Right cardiac atrium (tissue), 5 donors: Measurements from ENCODE around the gene SNX7. TPM values are rescaled to one million over a fixed set of nuclear protein-coding genes. Genes with fewer than 3 reads are reported as not detected.

Source experiments
- ATAC-seq, 2 donors: fragments of 200-7000 bp; cut with Tn5 transposase; one replicate each; pipeline versions ENCODE4 v1.8.0 to v1.9.1; 2020; ENCODE audit warnings: moderate library complexity in 2 of 2, mild to moderate bottlenecking in 1 of 2
- DNase-seq, 3 donors: peaks; one replicate each; pipeline ENCODE4 v3.0.0-alpha.2; 2020
- H3K27ac ChIP-seq: one replicate; pipeline ENCODE4 v1.5.1; 2013; ENCODE audit warnings: mild to moderate bottlenecking, low read length, control low read depth, moderate library complexity
- H3K27me3 ChIP-seq: one replicate; pipeline ENCODE4 v1.6.1; 2013; ENCODE audit not compliant: control insufficient read depth, insufficient read depth
- H3K4me1 ChIP-seq: one replicate; pipeline ENCODE4 v1.6.1; 2013; ENCODE audit warnings: low read length; ENCODE audit not compliant: control insufficient read depth, insufficient read depth
- H3K4me3 ChIP-seq: one replicate; pipeline ENCODE4 v1.5.1; 2013; ENCODE audit warnings: low read length, control low read depth
- H3K9me3 ChIP-seq: one replicate; pipeline ENCODE4 v1.6.1; 2013; ENCODE audit warnings: low read length; ENCODE audit not compliant: control insufficient read depth
- WGBS: extraction: QIAGEN DNeasy Blood & Tissue Kit; methylation state at CpG from one replicate; pipeline ENCODE4 v1.1.7; 2013; 5-methylcytosine and 5-hydroxymethylcytosine counted together
- intact Hi-C, 4 donors: fragments of 100-400 bp; cut with DNase I; formaldehyde crosslinking; loops; one replicate each; pipeline versions ENCODE4 v1.11.0 to v1.14.0; 2022 to 2023
- polyA plus RNA-seq: library from polyadenylated mRNA; stranded (reverse); fragments of 200-250 nt; gene quantifications from one replicate; pipeline ENCODE4 v1.2.3, GENCODE V29; 2013
- total RNA-seq, 4 donors: library from RNA; stranded (reverse); fragmentation: NEBNext Ultra II Directional; extraction: Animal tissue kit (Norgen Biotek cat#: 25700); gene quantifications; one replicate each; pipeline ENCODE4 v1.2.1, GENCODE V29; 2021
- donor health status: healthy with polysubstance abuse.
- donor health status: DM: no; HTN: yes; CAD: no.
- donor health status: DM: no; HTN: no; CAD: no.
- donor health status: DM: no; HTN: yes; CAD: no; lungs with severe emphysema.
- donor health status: DM: yes; HTN: yes; CAD: no.

The SNX7 gene
- total and polyA plus RNA-seq, 5 donors: 20.1 to 34.8 (median 24.1) TPM

GRCh38 chr1:98697781-98698180 is 36.3 kb downstream of the SNX7 start:
- H3K4me3 ChIP-seq: no peak overlapping the region
- DNase-seq: no peak
- intact Hi-C loops: no loop called here
- H3K27me3 ChIP-seq: no peaks in the 10 kb centered on the region
- WGBS: 97% methylated on average over 1 of the region's 1 CpG
- no peak overlapping the region for H3K27ac ChIP-seq
- ATAC-seq: no peak
- no peaks in the 10 kb centered on the region for H3K4me1 ChIP-seq
- no peaks in the 10 kb centered on the region for H3K9me3 ChIP-seq

GRCh38 chr1:98698625-98699024 is 37.1 kb downstream of the SNX7 start:
- intact Hi-C loops: no loop called here
- Histone ChIP-seq H3K27ac (no peak overlapping the region), H3K4me1 (no peaks in the 10 kb centered on the region), H3K9me3 (no peaks in the 10 kb centered on the region), H3K4me3 (no peak overlapping the region), H3K27me3 (no peaks in the 10 kb centered on the region)
- 88% methylated on average over 3 of the region's 3 CpGs for WGBS
- no peak for DNase-seq
- ATAC-seq: no peak

GRCh38 chr1:98700228-98700627 is 38.7 kb downstream of the SNX7 start:
- Histone ChIP-seq H3K27me3 (no peaks in the 10 kb centered on the region), H3K9me3 (no peaks in the 10 kb centered on the region), H3K4me3 (no peak overlapping the region), H3K27ac (no peak overlapping the region), H3K4me1 (no peaks in the 10 kb centered on the region)
- DNase-seq: no peak
- no peak for ATAC-seq
- intact Hi-C loops: no loop called here

GRCh38 chr1:98702976-98703375 is 41.5 kb downstream of the SNX7 start:
- intact Hi-C loops: no loop called here
- Histone ChIP-seq H3K27me3 (no peaks in the 10 kb centered on the region), H3K4me1 (no peaks in the 10 kb centered on the region), H3K27ac (no peak overlapping the region), H3K9me3 (no peaks in the 10 kb centered on the region), H3K4me3 (no peak overlapping the region)
- 90% methylated on average over 1 of the region's 1 CpG for WGBS
- no peak for DNase-seq
- no peak for ATAC-seq

- no peak overlapping the region for H3K4me3 ChIP-seq
- DNase-seq (no peak), ATAC-seq (no peak)
- WGBS: 81% methylated on average over 4 of the region's 4 CpGs
- intact Hi-C loops: no loop called here
- H3K4me1 ChIP-seq: no peaks in the 10 kb centered on the region
- no peaks in the 10 kb centered on the region for H3K27me3 ChIP-seq
- H3K9me3 ChIP-seq: no peaks in the 10 kb centered on the region
- H3K27ac ChIP-seq: no peak overlapping the region
Observed at GRCh38 chr1:98704474-98704873, 43.0 kb downstream of the SNX7 start.

GRCh38 chr1:98704971-98705370 is 43.5 kb downstream of the SNX7 start:
- 94% methylated on average over 1 of the region's 1 CpG for WGBS
- no peak overlapping the region for H3K27ac ChIP-seq
- H3K9me3 ChIP-seq: no peaks in the 10 kb centered on the region
- no peaks in the 10 kb centered on the region for H3K27me3 ChIP-seq
- no peaks in the 10 kb centered on the region for H3K4me1 ChIP-seq
- intact Hi-C loops: no loop called here
- ATAC-seq: no peak
- H3K4me3 ChIP-seq: no peak overlapping the region
- DNase-seq: no peak

- no peaks in the 10 kb centered on the region for H3K9me3 ChIP-seq
- no peaks in the 10 kb centered on the region for H3K27me3 ChIP-seq
- no peaks in the 10 kb centered on the region for H3K4me1 ChIP-seq
- H3K27ac ChIP-seq: no peak overlapping the region
- intact Hi-C loops: no loop called here
- 84% methylated on average over 2 of the region's 2 CpGs for WGBS
- ATAC-seq (no peak), DNase-seq (no peak)
- no peak overlapping the region for H3K4me3 ChIP-seq
Observed at GRCh38 chr1:98705591-98705990, 44.1 kb downstream of the SNX7 start.

GRCh38 chr1:98706173-98706843 is 44.8 kb downstream of the SNX7 start:
- 85% methylated on average over 4 of the region's 4 CpGs for WGBS
- H3K4me3 ChIP-seq: no peak overlapping the region
- no peaks in the 10 kb centered on the region for H3K4me1 ChIP-seq
- no peaks in the 10 kb centered on the region for H3K9me3 ChIP-seq
- intact Hi-C loops: no loop called here
- H3K27me3 ChIP-seq: no peaks in the 10 kb centered on the region
- no peak for DNase-seq
- H3K27ac ChIP-seq: no peak overlapping the region
- ATAC-seq: no peak

GRCh38 chr1:98707556-98707955 is 46.0 kb downstream of the SNX7 start:
- H3K27ac ChIP-seq: no peak overlapping the region
- no peaks in the 10 kb centered on the region for H3K9me3 ChIP-seq
- DNase-seq (no peak), ATAC-seq (no peak)
- intact Hi-C loops: no loop called here
- H3K4me1 ChIP-seq: no peaks in the 10 kb centered on the region
- H3K27me3 ChIP-seq: no peaks in the 10 kb centered on the region
- H3K4me3 ChIP-seq: no peak overlapping the region

GRCh38 chr1:98709906-98710305 is 48.4 kb downstream of the SNX7 start:
- no peak overlapping the region for H3K27ac ChIP-seq
- no peaks in the 10 kb centered on the region for H3K9me3 ChIP-seq
- no peaks in the 10 kb centered on the region for H3K27me3 ChIP-seq
- no peaks in the 10 kb centered on the region for H3K4me1 ChIP-seq
- ATAC-seq (no peak), DNase-seq (no peak)
- WGBS: 97% methylated on average over 3 of the region's 3 CpGs
- H3K4me3 ChIP-seq: no peak overlapping the region
- intact Hi-C loops: no loop called here

GRCh38 chr1:98723574-98723973 is 62.1 kb downstream of the SNX7 start:
- 88% methylated on average over 8 of the region's 8 CpGs for WGBS
- H3K4me3 ChIP-seq: no peak overlapping the region
- no peaks in the 10 kb centered on the region for H3K4me1 ChIP-seq
- DNase-seq (no peak), ATAC-seq (no peak)
- H3K27ac ChIP-seq: no peak overlapping the region
- no peaks in the 10 kb centered on the region for H3K9me3 ChIP-seq
- intact Hi-C loops: no loop called here
- no peaks in the 10 kb centered on the region for H3K27me3 ChIP-seq
